GM19238 (cell line): ENCODE results near the gene ZNF575.

Experiments
- DNase-seq: peaks from one replicate; pipeline ENCODE4 v3.0.0; 2011; ENCODE audit warnings: low spot score; ENCODE audit not compliant: insufficient read length

The ZNF575 gene

DNA sequence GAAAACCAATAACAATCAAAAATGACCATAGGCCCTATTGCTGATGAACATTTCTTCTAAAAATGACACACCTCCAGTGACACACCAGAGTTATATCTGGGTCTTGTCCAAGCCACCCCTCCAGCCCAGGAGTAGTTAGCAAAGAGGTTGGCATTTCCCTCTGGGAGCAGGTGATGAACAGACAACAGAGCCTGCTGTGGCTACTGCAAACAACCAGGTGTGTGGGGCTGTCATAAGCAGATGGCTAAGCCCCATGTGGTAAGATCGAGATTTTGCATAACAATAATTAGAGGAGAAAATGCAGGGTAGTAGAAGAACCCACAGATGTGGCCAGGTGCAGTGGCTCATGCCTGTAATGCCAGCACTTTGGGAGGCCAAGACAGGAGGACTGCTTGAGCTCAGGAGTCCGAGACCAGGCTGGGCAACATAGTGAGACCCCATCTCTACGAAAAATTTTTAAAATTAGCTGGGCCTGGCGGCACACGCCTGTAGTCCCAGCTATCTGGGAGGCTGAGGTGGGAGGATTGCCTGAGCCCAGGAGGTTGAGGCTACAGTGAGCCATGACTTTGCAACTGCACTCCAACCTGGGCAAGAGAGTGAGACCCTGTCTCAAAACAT lies 37.3 kb downstream of the ZNF575 start:
- DNase-seq: no peak

DNA sequence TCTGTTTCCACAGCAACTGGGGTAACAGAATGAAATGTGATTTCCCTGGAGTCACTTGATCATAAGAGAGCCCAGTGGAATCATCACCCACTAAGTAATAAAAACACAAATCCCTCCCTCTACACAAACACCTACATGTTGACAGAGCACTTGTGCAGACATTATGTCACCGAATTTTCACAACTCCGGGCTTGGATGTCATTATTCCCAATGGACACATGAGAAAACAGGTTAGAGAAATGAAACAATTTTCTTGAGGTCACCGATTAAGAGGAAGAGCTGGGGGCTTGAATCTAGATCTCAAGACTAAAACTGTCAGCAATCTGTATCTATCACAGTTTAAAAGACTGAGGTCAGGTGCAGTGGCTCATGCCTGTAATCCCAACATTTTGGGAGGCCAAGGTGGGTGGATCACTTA lies 39.2 kb downstream of the ZNF575 start:
- no peak for DNase-seq

DNA sequence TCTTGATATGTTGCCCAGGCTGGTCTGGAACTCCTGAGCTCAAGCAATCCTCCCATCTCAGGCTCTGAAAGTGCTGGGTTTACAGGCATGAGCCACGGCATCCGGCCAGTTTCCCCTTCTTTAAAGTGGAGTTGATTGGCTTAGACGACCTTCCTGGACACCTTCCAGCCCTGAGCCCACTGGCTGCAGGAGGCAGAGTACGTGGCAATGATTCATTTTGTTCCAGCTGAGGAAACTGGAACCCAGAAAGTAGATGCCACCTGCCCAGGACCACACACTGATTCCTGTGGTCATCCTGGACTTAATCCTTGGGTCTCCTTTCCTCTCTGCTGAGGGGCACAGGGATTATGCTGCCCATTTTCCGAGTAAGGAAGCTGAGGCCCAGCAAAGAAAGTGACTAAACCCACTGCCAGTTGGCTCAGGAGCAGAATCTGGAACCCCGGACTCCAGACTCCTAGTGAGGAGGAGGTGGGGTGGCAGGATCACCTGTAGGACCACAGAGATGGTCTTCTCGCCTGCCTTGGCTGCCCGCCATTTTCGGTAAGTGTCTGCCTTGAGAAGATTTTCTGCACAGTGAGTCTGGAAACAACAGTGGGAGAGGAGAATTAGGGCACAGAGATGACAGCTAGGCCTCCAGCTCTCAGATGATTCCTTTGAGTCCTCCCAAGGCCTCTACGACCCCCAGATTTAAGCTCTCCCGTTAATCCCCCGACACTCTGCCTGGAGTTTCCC lies 41.6 kb downstream of the ZNF575 start:
- DNase-seq: no peak

DNA sequence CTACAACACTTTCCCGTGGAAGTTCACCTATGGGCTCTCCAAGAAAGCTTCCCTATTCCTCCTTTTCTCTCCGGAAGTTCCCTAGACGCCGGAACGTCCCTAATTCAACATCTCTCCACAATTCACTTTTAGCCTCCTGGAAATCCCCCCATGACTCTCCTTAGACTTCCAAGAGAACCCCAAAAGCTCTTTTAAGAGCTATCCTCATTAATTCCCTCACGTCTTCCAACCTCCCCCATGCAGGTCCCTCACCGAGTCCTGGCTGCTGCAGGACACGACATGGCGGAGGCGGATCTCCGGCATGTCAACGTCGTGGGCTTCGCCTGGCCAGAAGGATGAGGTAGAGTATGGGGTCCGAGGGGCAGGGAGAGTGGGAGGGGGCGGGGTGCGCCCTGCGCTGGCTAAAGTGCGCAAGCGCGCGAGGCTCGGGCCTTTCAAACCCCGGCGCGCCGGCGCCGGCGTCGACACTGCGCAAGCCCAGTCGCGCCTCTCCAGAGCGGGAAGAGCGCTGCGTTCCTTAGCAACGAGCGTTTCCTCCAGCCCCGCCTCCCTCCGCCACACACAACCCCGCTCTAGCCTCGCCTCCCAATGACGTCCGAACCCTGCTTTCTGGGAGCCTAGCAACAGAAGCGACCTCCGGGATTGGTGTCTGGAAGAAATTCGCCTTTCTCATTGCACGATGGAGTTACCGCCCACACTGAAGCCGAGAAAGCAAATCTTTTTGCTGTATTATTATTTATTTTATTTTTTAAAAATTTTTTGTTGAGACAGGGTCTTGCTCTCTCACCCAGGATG lies 42.4 kb downstream of the ZNF575 start, which contains the start of the genes PINLYP and XRCC1:
PINLYP (plus strand) TSS at position 646 of the 795 bp plus-strand sequence. CDS start 1,391 bp downstream, outside the sequence.
XRCC1 (minus strand) TSS at position 372 of the 795 bp plus-strand sequence; CDS start at position 303, 69 bp downstream.
- peak; percentile 94 for DNase-seq

DNA sequence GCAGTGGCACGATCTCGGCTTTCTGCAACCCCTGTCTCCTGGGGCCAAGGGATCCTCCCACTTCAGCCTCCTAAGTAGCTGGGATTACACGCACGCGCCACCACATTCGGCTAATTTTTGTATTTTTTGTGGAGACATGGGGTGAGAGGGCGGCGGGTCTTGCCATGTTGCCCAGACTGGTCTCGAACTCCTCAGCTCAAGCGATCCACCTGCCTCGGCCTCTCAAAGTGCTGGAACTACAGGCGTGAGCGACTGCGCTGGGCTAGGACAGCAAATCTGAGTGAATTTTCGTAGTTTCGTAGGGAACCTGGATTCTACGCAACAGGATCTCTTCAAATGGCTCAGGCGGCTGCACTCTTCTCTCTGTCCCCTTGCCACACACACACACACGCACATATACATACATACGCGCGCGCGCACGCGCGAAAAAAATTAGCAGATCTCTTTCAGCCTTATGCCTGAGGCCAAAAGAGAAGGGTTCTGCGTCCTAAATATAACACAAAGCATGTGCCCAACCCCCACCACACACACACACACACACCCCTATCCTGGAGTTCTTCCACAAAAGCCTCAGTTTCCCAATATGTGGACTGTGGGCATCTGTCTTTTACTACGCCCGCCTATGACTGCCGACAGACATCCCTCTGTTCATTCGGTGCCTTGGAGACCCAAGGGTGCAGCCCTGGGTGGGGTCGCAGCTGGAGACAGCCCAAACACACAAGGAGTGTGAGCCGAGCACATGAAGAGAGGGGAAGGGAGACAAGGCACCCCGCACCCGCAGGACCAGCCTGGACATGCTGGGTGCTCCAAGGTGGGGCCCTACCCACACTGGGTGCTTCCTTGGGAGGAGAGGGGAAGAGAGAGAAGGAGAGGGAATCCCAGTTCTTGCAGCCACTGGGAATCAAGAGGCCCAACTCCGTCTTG lies 43.2 kb downstream of the ZNF575 start:
- DNase-seq: no peak

DNA sequence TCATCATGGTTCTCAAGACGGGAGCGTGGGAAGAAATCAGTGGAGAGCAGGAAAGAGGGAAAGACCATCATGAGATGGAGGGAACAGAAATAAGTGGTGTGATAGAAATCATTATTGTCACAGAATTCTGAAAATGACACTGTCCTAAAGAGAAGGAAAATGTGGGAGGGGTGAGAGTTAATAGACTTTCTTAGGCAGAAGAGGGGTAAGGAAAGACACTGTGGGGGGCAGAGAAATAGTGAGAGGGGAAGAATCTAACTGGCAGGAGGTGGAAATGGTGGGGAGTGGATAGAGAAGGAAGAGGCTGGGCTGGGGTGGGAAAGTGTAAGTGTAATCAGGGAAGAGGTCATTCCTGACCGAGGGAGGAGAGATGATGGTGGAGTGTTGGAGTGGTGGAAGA lies 45.8 kb downstream of the ZNF575 start:
- DNase-seq: no peak

DNA sequence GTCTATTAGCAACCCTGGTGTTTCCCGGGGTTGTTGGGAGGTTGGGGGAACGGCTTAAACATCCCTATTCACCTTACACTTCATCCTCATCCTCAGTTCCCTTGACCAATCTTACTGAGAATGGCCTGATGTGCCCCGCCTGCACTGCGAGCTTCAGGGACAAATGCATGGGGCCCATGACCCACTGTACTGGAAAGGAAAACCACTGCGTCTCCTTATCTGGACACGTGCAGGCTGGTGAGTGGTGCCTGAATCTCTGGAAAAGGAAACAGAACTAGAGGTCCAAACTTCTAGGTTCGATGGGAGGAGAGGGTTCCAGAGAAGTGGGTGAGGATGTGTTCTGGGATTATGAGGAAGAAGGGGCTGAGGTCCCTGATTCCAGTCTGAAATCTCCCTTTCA lies 48.5 kb downstream of the ZNF575 start:
- no peak for DNase-seq

DNA sequence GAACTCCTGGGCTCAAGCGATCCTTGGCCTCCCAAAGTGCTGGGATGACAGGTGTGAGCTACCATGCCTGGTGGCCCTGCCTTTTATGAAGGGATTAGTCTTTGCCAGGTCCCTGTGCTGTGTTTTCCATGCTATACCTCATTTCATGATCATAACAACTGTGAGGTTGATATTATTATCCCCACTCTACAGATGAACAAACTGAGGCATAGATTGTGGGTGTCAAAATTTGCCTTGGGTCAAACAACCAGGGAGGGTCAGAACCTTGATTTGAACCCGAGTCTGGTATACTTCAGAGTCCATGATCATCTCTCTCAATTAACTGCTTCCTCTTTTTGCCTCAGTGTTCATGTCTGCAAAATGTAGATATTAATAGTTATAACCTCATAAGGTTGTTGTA lies 49.5 kb downstream of the ZNF575 start:
- no peak for DNase-seq

DNA sequence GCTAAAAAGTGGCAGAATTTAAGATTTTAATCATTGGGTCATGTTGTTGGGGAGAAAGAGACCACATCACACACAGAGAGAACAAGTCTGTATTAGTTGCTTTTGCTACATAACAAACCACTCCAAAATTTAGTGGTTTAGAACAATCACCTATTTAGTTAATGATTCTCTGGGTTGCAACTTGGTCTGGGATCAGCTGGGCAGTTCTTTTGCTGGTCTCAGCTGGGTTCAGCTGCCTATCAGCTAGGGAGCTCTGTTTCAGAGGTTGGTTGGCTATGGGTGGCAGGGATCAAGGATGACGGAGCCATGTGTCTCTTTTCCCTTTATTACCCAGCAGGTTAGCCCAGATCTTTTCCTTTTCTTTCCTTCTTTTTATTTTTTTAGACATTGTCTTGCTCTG lies 51.5 kb downstream of the ZNF575 start:
- no peak for DNase-seq
